Stromal cell of bone marrow (primary cell): ENCODE data around the gene NADK2.
"Not testable (repeated sequence)": the region's sequence is repeated elsewhere in the genome, so short reads cannot be mapped to it uniquely, and the experiment has no call there.

Source experiments
- DNase-seq: peaks from one replicate; pipeline ENCODE4 v3.0.0-alpha.2; 2012; ENCODE audit warnings: low read depth

NADK2 gene

GRCh38 chr5:36241631-36242533, at the start of gene NADK2:
NADK2 (minus strand) TSS chr5:36241925; CDS start chr5:36241798, 127 bp downstream.
- DNase-seq = peak; percentile 95

- no peak for DNase-seq
These were observed 44.3 kb upstream of the NADK2 start for GRCh38 chr5:36285837-36286615.

- DNase-seq = not testable (repeated sequence)
These were observed 42.0 kb upstream of the NADK2 start for GRCh38 chr5:36283775-36284174.

- DNase-seq = no peak
These were observed 39.9 kb upstream of the NADK2 start for GRCh38 chr5:36281626-36282025.

GRCh38 chr5:36279054-36279698, 37.5 kb upstream of the NADK2 start:
- DNase-seq = no peak

- no peak for DNase-seq
These were observed 35.9 kb upstream of the NADK2 start for GRCh38 chr5:36277521-36278176.

GRCh38 chr5:36276864-36277263, 35.1 kb upstream of the NADK2 start:
- DNase-seq = no peak

- no peak for DNase-seq
These were observed 32.2 kb upstream of the NADK2 start for GRCh38 chr5:36273809-36274526.

- DNase-seq = no peak
These were observed 30.5 kb upstream of the NADK2 start for GRCh38 chr5:36272136-36272690.

- no peak for DNase-seq
These were observed 29.3 kb upstream of the NADK2 start for GRCh38 chr5:36270876-36271575.

- DNase-seq = no peak
These were observed 28.4 kb upstream of the NADK2 start for GRCh38 chr5:36270175-36270574.

GRCh38 chr5:36269478-36269877, 27.8 kb upstream of the NADK2 start:
- no peak for DNase-seq

- no peak for DNase-seq
These were observed 26.2 kb upstream of the NADK2 start for GRCh38 chr5:36267905-36268304.

GRCh38 chr5:36264202-36264760, 22.6 kb upstream of the NADK2 start:
- no peak for DNase-seq

GRCh38 chr5:36261186-36261585, 19.5 kb upstream of the NADK2 start:
- no peak for DNase-seq

GRCh38 chr5:36253575-36253974, 11.8 kb upstream of the NADK2 start:
- DNase-seq = no peak

GRCh38 chr5:36252722-36253365, 11.1 kb upstream of the NADK2 start:
- peak; percentile 74 for DNase-seq

GRCh38 chr5:36251218-36251617, 9.5 kb upstream of the NADK2 start:
- DNase-seq = no peak

- no peak for DNase-seq
These were observed 8.7 kb upstream of the NADK2 start for GRCh38 chr5:36250427-36250826.
